Measurements from ENCODE around the gene ARHGAP18. TPM values are rescaled to one million over a fixed set of nuclear protein-coding genes. Genes with fewer than 3 reads are reported as not detected.
A peak's percentile ranks its signal among the peaks of the same experiment; 100 is the strongest.

Gene ARHGAP18
- total and polyA plus RNA-seq, 2 of the 13 experiments (the other 11 are each of a cell fraction or from before 2014, with no cell fraction given) = 58.2 to 115 TPM

DNA sequence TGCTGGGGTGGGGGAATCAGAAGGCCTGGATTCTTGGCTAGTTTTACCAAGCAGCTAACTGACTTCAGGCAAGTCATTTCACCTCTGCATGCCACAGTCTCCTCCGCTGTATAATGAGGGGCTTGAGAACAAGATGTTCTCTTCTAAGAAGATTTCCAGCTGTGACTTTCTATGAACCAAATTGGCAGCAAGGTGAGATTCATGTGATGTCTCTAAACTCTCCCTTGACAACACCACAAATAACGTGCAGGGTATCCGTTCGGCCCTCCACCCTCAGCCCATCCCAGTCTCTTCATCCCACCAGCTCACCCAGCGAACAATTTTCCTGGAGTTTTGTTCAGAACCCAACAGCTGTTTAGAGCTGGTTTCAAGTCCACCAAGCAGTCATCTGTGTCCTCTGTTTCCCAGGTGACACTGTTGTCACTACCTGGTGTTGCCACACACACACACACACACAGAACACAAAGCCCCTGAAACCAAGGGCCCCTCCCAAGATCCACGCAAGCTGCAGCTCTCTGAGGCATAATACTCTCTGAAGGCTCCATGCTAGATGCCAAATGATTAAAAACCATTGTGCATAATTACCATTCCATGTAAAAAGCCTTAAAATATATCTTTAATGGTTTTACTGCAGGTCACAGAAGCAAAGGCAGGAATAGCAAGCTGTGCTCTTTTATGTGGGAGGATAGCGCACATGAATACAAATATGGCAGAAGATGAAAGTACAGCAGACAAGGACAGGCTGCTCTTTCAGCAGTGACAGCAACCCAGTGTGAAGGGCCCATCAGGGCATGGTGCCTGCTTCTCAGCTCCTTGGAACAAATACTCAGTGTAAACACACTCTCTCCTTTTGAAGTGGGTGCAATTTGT is 48.2 kb downstream of the ARHGAP18 start (continued):
- TF ChIP-seq ZUFSP (CRISPR knock-in tag; IDR thresholded peaks at IDR 0.05; ENCODE audit: borderline replicate concordance) (no peak), TCF7L2 (IDR thresholded peaks at IDR 0.05; ENCODE audit: low read depth, low read length) (no peak; the same call in 1 of the 2 replicates), BHLHE40 (IDR thresholded peaks at IDR 0.05; ENCODE audit: low read length) (no peak), THRA (CRISPR knock-in tag; IDR thresholded peaks at IDR 0.05; ENCODE audit: borderline replicate concordance) (no peak), AHR (CRISPR knock-in tag; IDR thresholded peaks at IDR 0.05) (no peak), ZNF720 (CRISPR knock-in tag; IDR thresholded peaks at IDR 0.05) (no peak), MED1 (CRISPR knock-in tag; IDR thresholded peaks at IDR 0.05) (no peak), IRF2 (CRISPR knock-in tag; IDR thresholded peaks at IDR 0.05) (no peak), GTF3A (CRISPR knock-in tag; conservative IDR thresholded peaks at IDR 0.05) (no peak), ZSCAN25 (CRISPR knock-in tag; IDR thresholded peaks at IDR 0.05) (no peak), ZNF589 (CRISPR knock-in tag; conservative IDR thresholded peaks at IDR 0.05) (no peak), BCLAF1 (IDR thresholded peaks at IDR 0.05) (no peak), ZNF20 (CRISPR knock-in tag; IDR thresholded peaks at IDR 0.05) (no peak), RFXANK (CRISPR knock-in tag; IDR thresholded peaks at IDR 0.05) (no peak), FOXJ3 (CRISPR knock-in tag; IDR thresholded peaks at IDR 0.05; ENCODE audit: borderline replicate concordance) (peak; percentile 53; the same call in 1 of the 2 replicates), ZNF562 (CRISPR knock-in tag; IDR thresholded peaks at IDR 0.05; ENCODE audit: borderline replicate concordance) (no peak), GABPA (IDR thresholded peaks at IDR 0.05; ENCODE audit: low read depth, low read length) (no peak), GABPA (CRISPR knock-in tag; IDR thresholded peaks at IDR 0.05; ENCODE audit: low read depth) (no peak), ZNF788 (CRISPR knock-in tag; IDR thresholded peaks at IDR 0.05; ENCODE audit: borderline replicate concordance) (no peak), ZNF18 (CRISPR knock-in tag; IDR thresholded peaks at IDR 0.05; ENCODE audit: insufficient replicate concordance) (no peak), HMG20A (CRISPR knock-in tag; IDR thresholded peaks at IDR 0.05; ENCODE audit: borderline replicate concordance) (0 out of 2 replicates have a peak, but pooled peaks have one; percentile 49), ZNF205 (CRISPR knock-in tag; IDR thresholded peaks at IDR 0.05) (no peak)
- TF ChIP-seq, protein P1, sequence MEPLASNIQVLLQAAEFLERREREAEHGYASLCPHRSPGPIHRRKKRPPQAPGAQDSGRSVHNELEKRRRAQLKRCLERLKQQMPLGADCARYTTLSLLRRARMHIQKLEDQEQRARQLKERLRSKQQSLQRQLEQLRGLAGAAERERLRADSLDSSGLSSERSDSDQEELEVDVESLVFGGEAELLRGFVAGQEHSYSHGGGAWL (CRISPR knock-in tag; IDR thresholded peaks at IDR 0.05) = no peak
